GM12878 (cell line): ENCODE results near the gene PRKCZ. TPM values are rescaled to one million over a fixed set of nuclear protein-coding genes. Genes with fewer than 3 reads are reported as not detected.

Experiments used
- ATAC-seq: fragments of 200-7000 bp; cut with Tn5 transposase; 3 replicates; pipeline ENCODE4 v1.9.1; 2020; ENCODE audit warnings: mild to moderate bottlenecking, moderate library complexity
- BruUV-seq: library from RNA; stranded (reverse); fragments of 400-500 nt; replicated peaks from 2 replicates; lab custom pipeline; 2021; lab: Mats Ljungman, UMichigan
- CTCF ChIA-PET: fragments of 300-600 bp; sonication (Branson Sonifier 250); formaldehyde crosslinking; extraction: SDS; loops from one replicate; lab custom pipeline; 2021; ENCODE audit warnings: inconsistent platforms; lab: Yijun Ruan, JAX
- POLR2A ChIA-PET: fragments of 350-600 bp; formaldehyde crosslinking; extraction: SDS; loops from one replicate; lab custom pipeline; 2021; ENCODE audit warnings: inconsistent platforms; lab: Charles Lee
- RAD21 ChIA-PET: fragments of 300-600 bp; sonication (Branson Sonifier 250); formaldehyde crosslinking; loops from one replicate; lab custom pipeline; 2023; ENCODE audit warnings: antibody characterized with exemption; ENCODE audit not compliant: unreplicated experiment; lab: Charles Lee
- SMC1A ChIA-PET: fragments of 300-600 bp; sonication (Branson Sonifier 250); formaldehyde crosslinking; loops from one replicate; lab custom pipeline; 2023; ENCODE audit not compliant: unreplicated experiment, uncharacterized antibody; lab: Charles Lee
- DNase-seq: peaks from one replicate; pipeline ENCODE4 v3.0.0-alpha.2; 2011; ENCODE audit warnings: low read depth, low spot score
- FAIRE-seq: peaks from 3 replicates; lab custom pipeline; 2011; peaks lifted over from hg19 to GRCh38; lab: Jason Lieb, UNC
- H2AFZ ChIP-seq: 2 replicates; pipeline ENCODE4 v1.6.0; 2011; ENCODE audit warnings: low read depth, low read length, control low read depth; ENCODE audit not compliant: control insufficient read depth
- H3K27ac ChIP-seq: 2 replicates; pipeline ENCODE4 v1.5.1; 2011; ENCODE audit warnings: control low read depth; ENCODE audit not compliant: control insufficient read depth, insufficient read depth
- H3K27me3 ChIP-seq, 2 experiments: replicated peaks in 1 of 2; 2 replicates each; pipeline versions ENCODE4 v1.6.0 to v1.6.1; 2011; ENCODE audit warnings: low read length in 1 of 2; ENCODE audit not compliant: control insufficient read depth in 2 of 2, insufficient read depth in 2 of 2
- H3K36me3 ChIP-seq, 2 experiments: 2 replicates each; pipeline ENCODE4 v1.5.1; 2011; ENCODE audit warnings: low read length in 1 of 2; ENCODE audit not compliant: control insufficient read depth in 2 of 2, insufficient read depth in 2 of 2
- H3K4me1 ChIP-seq: 2 replicates; pipeline ENCODE4 v1.6.1; 2011; ENCODE audit warnings: mild to moderate bottlenecking, low read length, moderate library complexity, mixed read lengths; ENCODE audit not compliant: control insufficient read depth, insufficient read depth
- H3K4me2 ChIP-seq: 2 replicates; pipeline ENCODE4 v1.6.0; 2011; ENCODE audit warnings: control low read depth; ENCODE audit not compliant: control insufficient read depth, insufficient read depth
- H3K4me3 ChIP-seq: fragments of 200-600 bp; sonication (generic); 2 replicates; pipeline ENCODE4 v1.5.1; 2016
- H3K79me2 ChIP-seq: 2 replicates; pipeline ENCODE4 v1.6.0; 2011; ENCODE audit warnings: low read length; ENCODE audit not compliant: control insufficient read depth, insufficient read depth
- H3K9ac ChIP-seq: 2 replicates; pipeline ENCODE4 v1.8.0; 2011; ENCODE audit warnings: low read length, control low read depth, mixed read lengths; ENCODE audit not compliant: control insufficient read depth, insufficient read depth
- H3K9me3 ChIP-seq: replicated peaks from 3 replicates; pipeline ENCODE4 v1.5.1; 2011; ENCODE audit warnings: mild to moderate bottlenecking, low read length; ENCODE audit not compliant: control insufficient read depth, insufficient read depth
- H4K20me1 ChIP-seq: 2 replicates; pipeline ENCODE4 v1.6.0; 2011; ENCODE audit not compliant: control insufficient read depth, insufficient read depth
- IRF4 ChIP-seq: IDR thresholded peaks from 2 replicates; pipeline ENCODE4 v1.6.1; 2011; ENCODE audit warnings: low read depth, low read length
- MEF2B ChIP-seq: fragments of 450-650 bp; IDR thresholded peaks from 2 replicates; pipeline ENCODE4 v1.6.1; 2018; ENCODE audit warnings: mild to moderate bottlenecking, moderate library complexity; ENCODE audit not compliant: partially characterized antibody, poor library complexity, severe bottlenecking
- STAT1 ChIP-seq: fragments of 450-650 bp; conservative IDR thresholded peaks from 2 replicates; pipeline ENCODE4 v1.6.1; 2014; ENCODE audit warnings: antibody characterized with exemption, mild to moderate bottlenecking
- TBL1XR1 ChIP-seq: IDR thresholded peaks from 2 replicates; pipeline ENCODE4 v1.6.1; 2012; ENCODE audit warnings: low read depth, low read length, improper control_type of control experiment
- ZNF207 ChIP-seq: fragments of 450-650 bp; IDR thresholded peaks from 2 replicates; pipeline ENCODE4 v1.6.1; 2014; ENCODE audit warnings: antibody characterized with exemption, mild to moderate bottlenecking, borderline replicate concordance
- WGBS: methylation state at CpG from one replicate; pipeline ENCODE4 v1.1.6; 2016; ENCODE audit warnings: low lambda C conversion rate; ENCODE audit not compliant: insufficient replicate concordance, insufficient coverage; ENCODE audit errors: missing lambda C conversion rate; 5-methylcytosine and 5-hydroxymethylcytosine counted together
- in situ Hi-C: fragments of 300-500 bp; cut with MboI; formaldehyde crosslinking; loops from 9 replicates; pipeline ENCODE4 v1.14.3; 2018; ENCODE audit warnings: mixed read lengths
- intact Hi-C: fragments of 100-400 bp; cut with micrococcal nuclease; formaldehyde crosslinking; loops from one replicate; pipeline ENCODE4 v1.14.2; 2022; ENCODE audit not compliant: unreplicated experiment
- polyA plus RNA-seq, 11 experiments: library from polyadenylated mRNA; depleted of rRNA in 4 of 11; unstranded in 6 of 11; stranded (reverse) in 5 of 11; fragments of >200 nt; fragmentation: Nextera tagmentation in 4 of 11; fragmentation: Illumina TruSeq in 1 of 11; extraction: Ambion mirVana in 4 of 11; extraction: Trizol in 1 of 11; gene quantifications; 1 replicate in 1 of 11; 2 replicates in 10 of 11; pipeline versions ENCODE4 v1.2.1 to v1.2.3, GENCODE V29; 2011 to 2016; ENCODE audit warnings: inconsistent platforms in 2 of 11, missing spikeins in 2 of 11, low read depth in 1 of 11
- total RNA-seq, 4 experiments: library from RNA; depleted of rRNA in 3 of 4; stranded (reverse); fragments of >200 nt in 3 of 4; fragmentation: Illumina TruSeq in 1 of 4; extraction: Trizol in 1 of 4; gene quantifications; 2 replicates each; pipeline versions ENCODE4 v1.2.1 to v1.2.3, GENCODE V29; 2013 to 2021
- TF ChIP-seq, protein P1 (sequence below): IDR thresholded peaks from 2 replicates; pipeline ENCODE4 v1.6.1; 2011; ENCODE audit warnings: mild to moderate bottlenecking, low read depth, low read length, moderate library complexity; ENCODE audit not compliant: insufficient replicate concordance
- TF ChIP-seq, protein P2 (sequence below): fragments of 450-650 bp; IDR thresholded peaks from 2 replicates; pipeline ENCODE4 v1.6.1; 2017; ENCODE audit warnings: mild to moderate bottlenecking, moderate library complexity
- TF ChIP-seq, protein P3 (sequence below), 3 experiments: IDR thresholded peaks in 2 of 3; conservative IDR thresholded peaks in 1 of 3; 2 replicates each; pipeline ENCODE4 v1.5.1; 2011; ENCODE audit warnings: low read depth in 3 of 3, low read length in 3 of 3, mild to moderate bottlenecking in 3 of 3, control low read depth in 2 of 3, moderate library complexity in 2 of 3, inconsistent platforms in 1 of 3, mixed read lengths in 1 of 3; ENCODE audit not compliant: control insufficient read depth in 2 of 3, insufficient read depth in 1 of 3; ENCODE audit errors: extremely low read depth in 1 of 3
- TF ChIP-seq, protein P4 (sequence below): fragments of 450-650 bp; formaldehyde crosslinking; IDR thresholded peaks from 2 replicates; pipeline ENCODE4 v1.4.0; 2022; ENCODE audit warnings: mild to moderate bottlenecking, moderate library complexity

Gene PRKCZ
- total and polyA plus RNA-seq, 10 of the 15 experiments (the other 5 are each of a cell fraction or from before 2014, with no cell fraction given): 0.05 to 1.9 (median 0.64) TPM; not detected in 1

DNA sequence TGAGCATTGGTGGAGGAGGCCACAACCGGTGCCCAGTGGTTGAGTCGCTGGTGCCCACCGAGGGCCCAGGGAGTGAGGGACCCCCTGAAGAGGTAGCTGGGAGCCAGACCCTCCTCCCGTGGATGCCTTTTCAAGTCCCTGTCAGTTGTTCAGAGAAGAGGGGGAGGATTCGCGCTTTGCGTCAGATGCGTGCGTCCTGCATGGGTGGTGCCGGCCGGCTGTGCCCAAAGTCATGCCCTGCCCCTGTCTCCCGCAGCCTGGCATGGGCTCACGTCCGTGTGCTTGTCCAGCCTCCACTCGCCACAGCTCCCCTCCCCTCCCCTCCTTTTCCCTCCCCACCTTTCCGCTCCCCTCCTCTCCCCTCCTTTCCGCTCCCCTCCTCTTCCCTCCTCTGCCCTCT lies 45.2 kb downstream of the PRKCZ start:
- Histone ChIP-seq H3K4me3 (no peak overlapping the region), H3K27ac (no peak overlapping the region), H3K36me3 (no peaks in the 10 kb centered on the region), H3K4me1 (no peaks in the 10 kb centered on the region), H3K4me2 (no peak overlapping the region), H3K9ac (no peak overlapping the region), H3K79me2 (no peaks in the 10 kb centered on the region), H3K27me3 (no peaks in the 10 kb centered on the region), H2AFZ (no peak overlapping the region), H4K20me1 (no peaks in the 10 kb centered on the region), H3K9me3 (peaks cover 3% of the 10 kb centered on the region; the same call in 1 of the 3 replicates)
- POLR2A ChIA-PET: no interaction called here
- RAD21 ChIA-PET: no interaction called here
- no peak for FAIRE-seq
- SMC1A ChIA-PET: no interaction called here
- CTCF ChIA-PET: no interaction called here
- no peak for DNase-seq
- ATAC-seq: no peak
- in situ Hi-C loops (no loop called here), intact Hi-C loops (no loop called here)
- no TSS peak for BruUV-seq
- WGBS: 85% methylated on average over 10 of the region's 17 CpGs
- TF ChIP-seq IRF4 (no peak), ZNF207 (no peak), STAT1 (no peak), TBL1XR1 (no peak), MEF2B (no peak)
- TF ChIP-seq, protein P1, sequence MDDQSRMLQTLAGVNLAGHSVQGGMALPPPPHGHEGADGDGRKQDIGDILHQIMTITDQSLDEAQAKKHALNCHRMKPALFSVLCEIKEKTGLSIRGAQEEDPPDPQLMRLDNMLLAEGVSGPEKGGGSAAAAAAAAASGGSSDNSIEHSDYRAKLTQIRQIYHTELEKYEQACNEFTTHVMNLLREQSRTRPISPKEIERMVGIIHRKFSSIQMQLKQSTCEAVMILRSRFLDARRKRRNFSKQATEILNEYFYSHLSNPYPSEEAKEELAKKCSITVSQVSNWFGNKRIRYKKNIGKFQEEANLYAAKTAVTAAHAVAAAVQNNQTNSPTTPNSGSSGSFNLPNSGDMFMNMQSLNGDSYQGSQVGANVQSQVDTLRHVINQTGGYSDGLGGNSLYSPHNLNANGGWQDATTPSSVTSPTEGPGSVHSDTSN: no peak
- TF ChIP-seq, protein P2, sequence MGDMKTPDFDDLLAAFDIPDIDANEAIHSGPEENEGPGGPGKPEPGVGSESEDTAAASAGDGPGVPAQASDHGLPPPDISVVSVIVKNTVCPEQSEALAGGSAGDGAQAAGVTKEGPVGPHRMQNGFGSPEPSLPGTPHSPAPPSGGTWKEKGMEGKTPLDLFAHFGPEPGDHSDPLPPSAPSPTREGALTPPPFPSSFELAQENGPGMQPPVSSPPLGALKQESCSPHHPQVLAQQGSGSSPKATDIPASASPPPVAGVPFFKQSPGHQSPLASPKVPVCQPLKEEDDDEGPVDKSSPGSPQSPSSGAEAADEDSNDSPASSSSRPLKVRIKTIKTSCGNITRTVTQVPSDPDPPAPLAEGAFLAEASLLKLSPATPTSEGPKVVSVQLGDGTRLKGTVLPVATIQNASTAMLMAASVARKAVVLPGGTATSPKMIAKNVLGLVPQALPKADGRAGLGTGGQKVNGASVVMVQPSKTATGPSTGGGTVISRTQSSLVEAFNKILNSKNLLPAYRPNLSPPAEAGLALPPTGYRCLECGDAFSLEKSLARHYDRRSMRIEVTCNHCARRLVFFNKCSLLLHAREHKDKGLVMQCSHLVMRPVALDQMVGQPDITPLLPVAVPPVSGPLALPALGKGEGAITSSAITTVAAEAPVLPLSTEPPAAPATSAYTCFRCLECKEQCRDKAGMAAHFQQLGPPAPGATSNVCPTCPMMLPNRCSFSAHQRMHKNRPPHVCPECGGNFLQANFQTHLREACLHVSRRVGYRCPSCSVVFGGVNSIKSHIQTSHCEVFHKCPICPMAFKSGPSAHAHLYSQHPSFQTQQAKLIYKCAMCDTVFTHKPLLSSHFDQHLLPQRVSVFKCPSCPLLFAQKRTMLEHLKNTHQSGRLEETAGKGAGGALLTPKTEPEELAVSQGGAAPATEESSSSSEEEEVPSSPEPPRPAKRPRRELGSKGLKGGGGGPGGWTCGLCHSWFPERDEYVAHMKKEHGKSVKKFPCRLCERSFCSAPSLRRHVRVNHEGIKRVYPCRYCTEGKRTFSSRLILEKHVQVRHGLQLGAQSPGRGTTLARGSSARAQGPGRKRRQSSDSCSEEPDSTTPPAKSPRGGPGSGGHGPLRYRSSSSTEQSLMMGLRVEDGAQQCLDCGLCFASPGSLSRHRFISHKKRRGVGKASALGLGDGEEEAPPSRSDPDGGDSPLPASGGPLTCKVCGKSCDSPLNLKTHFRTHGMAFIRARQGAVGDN: no peak
- TF ChIP-seq, protein P3, sequence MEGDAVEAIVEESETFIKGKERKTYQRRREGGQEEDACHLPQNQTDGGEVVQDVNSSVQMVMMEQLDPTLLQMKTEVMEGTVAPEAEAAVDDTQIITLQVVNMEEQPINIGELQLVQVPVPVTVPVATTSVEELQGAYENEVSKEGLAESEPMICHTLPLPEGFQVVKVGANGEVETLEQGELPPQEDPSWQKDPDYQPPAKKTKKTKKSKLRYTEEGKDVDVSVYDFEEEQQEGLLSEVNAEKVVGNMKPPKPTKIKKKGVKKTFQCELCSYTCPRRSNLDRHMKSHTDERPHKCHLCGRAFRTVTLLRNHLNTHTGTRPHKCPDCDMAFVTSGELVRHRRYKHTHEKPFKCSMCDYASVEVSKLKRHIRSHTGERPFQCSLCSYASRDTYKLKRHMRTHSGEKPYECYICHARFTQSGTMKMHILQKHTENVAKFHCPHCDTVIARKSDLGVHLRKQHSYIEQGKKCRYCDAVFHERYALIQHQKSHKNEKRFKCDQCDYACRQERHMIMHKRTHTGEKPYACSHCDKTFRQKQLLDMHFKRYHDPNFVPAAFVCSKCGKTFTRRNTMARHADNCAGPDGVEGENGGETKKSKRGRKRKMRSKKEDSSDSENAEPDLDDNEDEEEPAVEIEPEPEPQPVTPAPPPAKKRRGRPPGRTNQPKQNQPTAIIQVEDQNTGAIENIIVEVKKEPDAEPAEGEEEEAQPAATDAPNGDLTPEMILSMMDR (IDR thresholded peaks at IDR 0.05 in 2 of 3, conservative IDR thresholded peaks at IDR 0.05 in 1 of 3; ENCODE audit: control insufficient read depth in 2 of 3, extremely low read depth in 1 of 3, insufficient read depth in 1 of 3, low read depth in 3 of 3, low read length in 3 of 3): no peak
- TF ChIP-seq, protein P4, sequence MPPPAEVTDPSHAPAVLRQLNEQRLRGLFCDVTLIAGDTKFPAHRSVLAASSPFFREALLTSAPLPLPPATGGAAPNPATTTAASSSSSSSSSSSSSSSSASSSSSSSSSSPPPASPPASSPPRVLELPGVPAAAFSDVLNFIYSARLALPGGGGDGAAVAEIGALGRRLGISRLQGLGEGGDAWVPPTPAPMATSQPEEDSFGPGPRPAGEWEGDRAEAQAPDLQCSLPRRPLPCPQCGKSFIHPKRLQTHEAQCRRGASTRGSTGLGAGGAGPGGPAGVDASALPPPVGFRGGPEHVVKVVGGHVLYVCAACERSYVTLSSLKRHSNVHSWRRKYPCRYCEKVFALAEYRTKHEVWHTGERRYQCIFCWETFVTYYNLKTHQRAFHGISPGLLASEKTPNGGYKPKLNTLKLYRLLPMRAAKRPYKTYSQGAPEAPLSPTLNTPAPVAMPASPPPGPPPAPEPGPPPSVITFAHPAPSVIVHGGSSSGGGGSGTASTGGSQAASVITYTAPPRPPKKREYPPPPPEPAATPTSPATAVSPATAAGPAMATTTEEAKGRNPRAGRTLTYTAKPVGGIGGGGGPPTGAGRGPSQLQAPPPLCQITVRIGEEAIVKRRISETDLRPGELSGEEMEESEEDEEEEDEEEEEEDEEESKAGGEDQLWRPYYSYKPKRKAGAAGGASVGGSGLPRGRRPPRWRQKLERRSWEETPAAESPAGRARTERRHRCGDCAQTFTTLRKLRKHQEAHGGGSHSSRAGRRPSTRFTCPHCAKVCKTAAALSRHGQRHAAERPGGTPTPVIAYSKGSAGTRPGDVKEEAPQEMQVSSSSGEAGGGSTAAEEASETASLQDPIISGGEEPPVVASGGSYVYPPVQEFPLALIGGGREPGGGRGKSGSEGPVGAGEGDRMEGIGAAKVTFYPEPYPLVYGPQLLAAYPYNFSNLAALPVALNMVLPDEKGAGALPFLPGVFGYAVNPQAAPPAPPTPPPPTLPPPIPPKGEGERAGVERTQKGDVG: no peak
